Activated CD4-positive, CD25-positive, alpha-beta regulatory T cell treated with anti-CD3 and anti-CD28 coated beads, Interleukin-2, amount 50 U/mL, for 24 hours (primary cell): ENCODE results near the gene INSIG1.
A peak's percentile ranks its signal among the peaks of the same experiment; 100 is the strongest.

Source experiments
- ATAC-seq, 2 donors: fragments of 150-1000 bp; cut with Tn5 transposase; one replicate each; pipeline ENCODE4 v1.10.0; 2021; ENCODE audit warnings: mild to moderate bottlenecking in 1 of 2, moderate library complexity in 1 of 2

The INSIG1 gene

DNA sequence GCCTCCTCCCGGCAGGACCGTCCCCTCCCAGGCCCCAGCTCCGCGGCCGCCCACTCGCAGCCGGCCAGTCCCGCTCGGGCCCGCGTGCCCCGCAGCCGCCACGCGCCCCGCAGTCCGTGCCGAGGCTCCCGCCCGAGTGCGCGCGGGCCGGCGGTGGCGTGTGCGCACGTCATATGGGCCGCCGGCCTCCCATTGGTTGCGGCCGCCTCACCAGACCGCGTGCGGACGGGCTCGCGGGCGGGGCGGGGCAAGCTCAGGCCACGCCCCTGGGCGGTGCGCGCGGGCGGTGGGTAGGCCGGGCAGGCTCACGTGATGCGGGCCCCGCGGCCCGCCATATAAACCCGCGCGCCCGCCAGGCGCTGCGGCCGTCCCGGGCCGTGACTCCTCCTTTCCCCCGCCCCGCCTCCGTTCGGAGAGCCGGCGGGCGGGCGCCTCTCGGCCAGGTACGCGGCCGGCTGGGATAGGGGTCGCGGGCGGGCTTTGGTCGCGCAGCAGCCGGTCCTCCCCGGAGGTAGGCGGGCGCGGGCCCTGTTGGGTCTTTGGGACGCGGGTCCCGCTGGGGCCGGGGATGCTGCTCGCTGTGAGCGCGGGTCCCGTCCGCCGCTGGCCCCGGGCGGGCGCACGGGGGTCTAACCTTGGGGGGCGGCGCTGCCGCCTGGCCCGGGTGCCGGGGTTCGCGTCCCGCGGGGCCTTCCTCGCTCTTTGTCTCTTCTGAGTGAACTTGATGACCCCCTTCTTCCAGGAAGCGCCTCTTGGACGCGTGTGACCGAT is at the start of gene INSIG1:
INSIG1 (plus strand) TSS at position 362 of the 771 bp plus-strand sequence; CDS start at position 770, 408 bp downstream.
- ATAC-seq: peak; percentile 50 to 54

DNA sequence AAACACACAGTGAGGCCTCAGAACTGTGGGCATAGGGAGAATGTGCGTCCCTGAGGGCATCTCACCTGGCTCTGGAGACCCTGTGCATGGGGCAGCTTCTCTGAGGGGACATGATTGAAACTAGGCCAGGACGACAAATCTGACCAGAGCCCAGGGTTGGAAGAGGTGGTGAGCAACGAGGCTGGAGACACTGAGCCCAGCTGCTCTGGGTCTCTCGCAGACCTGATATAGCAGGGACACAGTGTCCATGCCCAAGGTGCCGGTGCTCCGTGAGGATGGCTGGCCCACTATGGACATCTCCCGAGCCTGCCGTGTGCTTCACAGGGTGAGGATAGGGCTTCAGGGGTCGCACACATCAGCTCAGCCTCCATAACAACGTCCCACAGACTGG is 49.3 kb upstream of the INSIG1 start:
- no peak for ATAC-seq

DNA sequence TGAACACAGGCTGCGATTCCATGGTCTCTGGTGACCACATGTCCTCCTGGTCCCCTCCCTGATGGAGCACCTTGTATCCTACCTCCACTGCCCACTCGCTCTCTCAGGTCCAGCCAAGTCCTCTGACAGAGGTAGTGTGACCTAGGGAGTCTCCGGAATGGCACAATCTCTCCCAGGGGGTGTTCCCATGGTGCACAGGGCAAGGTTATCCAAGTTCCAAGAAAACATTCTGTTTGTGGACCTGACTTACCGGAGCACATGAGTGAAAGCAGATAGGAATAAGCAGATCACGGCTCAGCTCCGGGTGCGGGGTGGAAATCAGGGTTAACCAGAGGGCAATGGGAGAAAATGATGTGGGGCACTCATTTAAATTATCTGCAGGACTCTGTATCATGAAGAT is 45.8 kb upstream of the INSIG1 start:
- no peak for ATAC-seq

DNA sequence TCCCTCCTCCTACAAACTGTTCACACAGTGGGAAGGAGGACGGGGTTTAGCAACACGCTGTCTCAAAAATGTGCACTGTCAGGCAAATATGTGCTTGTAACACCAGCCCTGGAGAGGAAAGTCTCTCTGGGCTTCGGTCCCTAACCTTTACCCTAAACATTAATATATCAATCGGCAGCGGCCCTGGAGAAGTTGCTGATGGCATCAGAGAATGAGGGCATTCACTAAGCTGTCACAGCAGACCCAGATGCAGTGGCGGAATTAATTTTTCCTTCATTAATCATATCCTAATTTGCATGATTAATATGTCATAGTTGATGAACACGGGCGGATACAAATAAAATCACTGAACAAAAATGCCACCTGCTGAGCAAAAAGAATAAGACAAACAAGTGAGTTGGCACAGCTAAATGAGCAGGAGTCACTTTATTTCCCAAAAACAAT is 45.2 kb upstream of the INSIG1 start:
- ATAC-seq: no peak

DNA sequence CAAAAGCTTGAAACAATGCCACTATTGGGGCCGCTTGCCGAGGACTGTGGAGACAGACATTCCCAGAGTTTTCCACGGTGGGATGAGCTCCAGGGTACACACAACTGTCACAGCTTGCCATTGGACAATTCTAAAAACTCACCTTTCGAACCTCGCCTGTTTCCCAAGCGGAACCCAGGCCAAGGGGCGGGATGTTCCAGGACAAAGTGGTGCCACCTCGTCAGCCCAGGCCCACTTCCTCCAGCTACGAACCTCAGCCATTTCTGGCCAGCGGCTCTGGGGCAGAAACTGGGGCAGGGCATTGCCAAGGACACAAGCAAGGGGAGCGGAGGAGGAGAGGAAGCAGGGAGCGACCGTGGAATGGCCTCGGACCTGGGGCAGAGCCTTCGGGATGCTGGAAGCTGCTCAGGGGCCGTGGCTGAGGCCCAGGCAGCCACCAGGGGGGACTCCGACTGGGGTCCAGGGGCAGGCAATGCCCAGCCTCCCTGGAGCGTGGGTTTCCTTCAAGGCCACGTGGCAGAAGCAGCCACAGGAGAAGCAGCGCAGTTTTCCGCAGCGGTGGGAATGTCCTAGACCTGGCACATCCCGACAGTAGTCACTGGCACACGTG is 44.7 kb upstream of the INSIG1 start:
- ATAC-seq: no peak

DNA sequence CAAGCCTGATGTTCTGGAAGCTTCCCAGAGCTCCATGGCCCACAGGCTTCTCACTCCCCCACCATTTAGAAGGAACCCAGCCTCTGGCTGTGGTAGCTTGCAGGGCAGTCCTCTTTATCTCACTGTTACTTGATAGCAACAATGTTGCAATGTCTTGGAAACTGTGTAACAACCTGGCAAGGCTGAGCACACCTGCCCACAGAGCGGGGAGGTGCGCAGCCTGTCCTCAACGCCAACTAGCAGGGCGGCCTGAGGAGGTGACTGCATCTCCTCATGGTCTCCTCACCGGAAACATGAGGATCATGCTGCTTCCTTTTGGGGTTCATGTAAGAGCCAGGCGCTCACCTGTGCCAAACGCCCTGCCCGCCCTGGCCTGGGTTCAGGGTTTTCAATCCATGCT is 43.7 kb upstream of the INSIG1 start:
- no peak for ATAC-seq

DNA sequence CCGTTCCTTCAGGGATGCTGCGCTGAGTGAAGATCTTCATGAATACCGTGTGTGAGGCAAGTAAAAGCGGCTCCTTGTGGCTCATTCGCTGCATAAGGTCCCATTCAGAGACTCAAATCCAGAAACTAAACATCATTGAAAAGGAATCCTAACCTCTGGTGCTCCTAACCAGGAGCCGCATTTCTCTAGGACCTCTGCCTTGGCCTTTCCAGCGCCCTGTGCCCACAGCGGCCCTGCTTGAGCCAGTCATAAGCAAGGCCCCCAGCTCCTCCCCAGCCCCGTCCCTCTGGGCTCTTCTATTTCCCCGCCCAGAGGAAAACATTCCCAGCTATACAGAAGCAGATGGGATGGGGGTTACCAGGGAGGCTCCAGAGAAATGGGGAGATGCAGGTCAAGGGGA is 42.6 kb upstream of the INSIG1 start:
- ATAC-seq: no peak

DNA sequence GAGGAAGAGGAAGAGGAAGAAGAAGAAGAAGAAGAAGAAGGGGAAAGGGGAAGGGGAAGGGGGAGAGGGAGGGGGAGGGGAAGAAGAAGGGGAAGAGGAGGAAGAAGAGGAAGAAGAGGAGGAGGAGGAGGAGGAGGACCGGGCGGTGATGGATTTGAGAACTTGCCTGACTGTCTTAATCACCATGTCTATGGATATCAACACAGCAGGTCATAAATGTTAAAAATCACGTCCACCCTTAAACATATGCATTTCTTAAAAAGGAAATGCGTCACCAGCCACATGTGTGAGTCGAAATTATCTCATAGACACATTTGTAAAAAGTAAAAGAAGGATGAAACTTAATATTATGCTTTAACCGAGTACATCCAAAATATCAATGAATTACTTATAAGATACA is 42.1 kb upstream of the INSIG1 start:
- ATAC-seq: peak in 1 of 2 donors; percentile 71

DNA sequence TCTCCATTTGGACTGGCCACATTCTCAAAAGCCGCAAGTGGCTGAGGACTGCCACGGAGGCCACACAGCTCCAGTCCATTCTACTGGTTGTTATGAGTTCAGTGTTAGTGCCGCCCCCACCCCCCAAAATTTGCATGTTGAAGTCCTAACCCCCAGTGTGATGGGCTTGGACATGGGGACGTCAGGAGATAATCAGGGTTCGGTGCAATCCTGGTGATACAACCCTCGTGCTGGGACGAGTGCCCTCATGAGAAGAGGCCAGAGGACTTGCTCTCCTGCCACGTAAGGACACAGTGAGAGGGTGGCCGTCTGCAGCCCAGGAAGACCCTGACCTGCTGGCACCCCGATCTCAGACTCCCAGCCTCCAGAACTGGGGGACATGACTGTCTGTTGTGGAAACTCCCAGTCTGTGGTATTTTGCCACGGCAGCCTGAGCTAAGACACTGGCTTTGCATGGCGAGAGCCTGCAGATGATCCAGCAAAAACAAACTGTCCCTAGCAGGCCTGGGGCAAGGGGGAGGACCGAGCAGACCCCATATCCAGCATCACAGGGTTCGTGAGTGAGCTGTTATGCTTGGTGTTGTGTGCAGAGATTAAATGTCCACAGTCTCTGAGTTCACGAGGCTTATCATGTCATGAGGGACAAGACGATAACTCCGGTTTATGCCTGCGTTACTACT is 41.5 kb upstream of the INSIG1 start:
- no peak for ATAC-seq

DNA sequence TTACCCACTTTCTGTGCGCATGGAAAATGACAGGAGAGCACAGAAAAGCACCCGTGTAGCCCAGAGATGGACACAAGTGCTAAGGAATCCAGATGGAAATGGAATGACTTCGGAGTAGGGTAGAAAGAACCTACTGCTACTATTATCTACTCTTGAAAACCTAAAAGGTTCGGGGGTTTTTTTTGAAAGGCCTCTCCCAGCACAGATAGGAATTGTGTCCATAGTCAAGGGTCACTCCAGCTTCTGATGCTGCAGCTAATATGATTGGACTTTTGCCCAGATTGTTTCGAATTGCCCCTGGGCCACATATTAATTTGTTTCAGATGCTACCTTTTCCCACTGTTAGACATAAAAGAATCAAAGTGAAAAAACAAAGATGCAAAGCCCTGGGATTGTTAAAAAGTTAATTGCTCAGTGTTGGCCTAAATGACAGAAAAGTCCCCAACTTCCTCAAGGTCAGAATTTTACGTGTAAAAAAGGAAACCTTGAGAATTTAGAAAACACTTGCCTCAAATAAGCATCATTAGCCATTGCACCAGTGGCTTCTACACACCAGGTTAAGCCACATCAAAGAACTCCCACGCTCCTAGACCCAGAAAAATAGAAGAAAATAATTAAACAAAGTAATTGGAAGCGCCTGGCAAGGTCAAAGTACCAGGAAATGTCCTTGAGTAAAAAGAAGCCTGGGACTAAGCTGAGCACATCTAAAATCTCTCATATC is 40.8 kb upstream of the INSIG1 start:
- ATAC-seq: no peak

DNA sequence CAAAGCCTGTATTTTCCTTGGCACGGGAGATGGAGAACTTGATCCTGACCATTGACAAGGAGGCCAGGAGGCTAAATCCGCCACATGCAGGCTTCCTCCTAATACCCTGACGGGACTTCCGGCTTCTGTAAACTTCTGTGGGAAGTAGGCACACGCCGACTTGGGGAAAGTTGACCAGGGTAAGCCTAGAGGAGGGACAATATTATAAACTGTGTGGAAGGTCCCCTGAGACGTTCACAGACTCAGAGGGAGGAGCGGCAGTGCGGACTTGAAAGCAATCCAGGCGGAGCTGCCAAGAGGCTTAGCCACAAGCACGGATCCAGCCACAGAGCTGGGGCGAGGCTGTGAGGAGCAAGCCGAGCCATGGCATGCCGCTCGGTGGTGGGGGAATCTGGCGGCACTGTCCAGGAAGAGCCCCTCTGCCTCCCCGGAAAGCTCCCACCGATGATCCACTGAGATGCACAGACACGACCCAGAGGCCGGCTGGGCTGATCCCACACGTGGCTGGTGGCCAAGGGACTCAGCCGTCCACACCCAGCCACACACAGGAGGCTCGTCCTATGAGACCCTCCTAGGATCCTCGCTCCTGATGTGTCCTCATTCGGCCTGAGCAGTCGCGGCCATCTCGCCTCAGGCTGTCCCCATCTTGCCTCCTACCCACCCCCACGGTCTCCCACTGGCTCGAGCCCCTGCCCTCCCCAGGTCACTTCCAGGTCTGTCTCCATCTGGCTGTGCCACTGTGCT is 40.0 kb upstream of the INSIG1 start:
- ATAC-seq: no peak

DNA sequence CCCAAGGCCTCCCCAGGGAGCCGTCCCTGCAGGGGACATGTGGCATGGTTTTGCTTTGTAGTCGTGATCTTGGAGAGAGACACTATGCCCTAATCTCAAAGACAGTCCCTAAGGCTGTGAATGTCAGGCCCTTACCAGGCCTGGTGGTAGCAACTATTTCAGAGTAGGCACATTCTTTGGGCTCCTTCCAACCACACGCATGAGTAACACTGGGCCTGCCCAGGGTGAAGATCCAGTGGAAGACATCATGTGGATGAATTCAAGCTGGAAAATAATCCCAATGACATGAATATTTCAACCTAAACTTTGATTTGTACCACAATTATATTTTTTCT is 39.5 kb upstream of the INSIG1 start:
- no peak for ATAC-seq

DNA sequence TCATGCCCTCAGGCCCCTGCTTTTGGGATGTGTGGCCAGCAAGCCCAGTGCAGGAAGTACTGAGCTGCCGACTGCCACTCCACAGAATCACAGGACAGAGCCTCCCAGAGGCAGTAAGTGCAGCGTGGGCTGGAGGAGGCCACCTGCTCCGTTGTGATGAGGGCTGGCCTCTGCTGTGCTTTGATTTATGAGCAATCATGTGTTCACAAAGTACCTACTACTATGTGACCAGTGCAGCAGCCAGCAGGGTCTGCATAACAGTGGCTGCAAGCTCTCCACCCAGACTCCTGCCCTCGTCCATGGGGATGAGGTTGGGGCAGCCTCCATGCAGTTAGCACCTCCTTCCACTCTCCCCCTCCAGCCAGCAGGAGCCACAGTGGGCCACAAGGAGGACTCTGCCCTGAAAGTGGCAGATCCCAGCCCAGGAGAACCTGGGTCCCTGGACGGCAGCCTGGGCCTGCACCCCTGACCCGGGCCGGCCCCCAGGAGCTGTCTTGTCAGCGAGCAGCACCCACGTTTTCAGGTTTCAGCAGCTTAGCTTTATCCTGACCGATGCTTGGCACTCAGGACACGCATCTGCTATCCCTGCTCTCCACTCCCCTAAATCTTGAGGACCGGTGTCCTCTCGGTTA is 37.7 kb upstream of the INSIG1 start:
- no peak for ATAC-seq

DNA sequence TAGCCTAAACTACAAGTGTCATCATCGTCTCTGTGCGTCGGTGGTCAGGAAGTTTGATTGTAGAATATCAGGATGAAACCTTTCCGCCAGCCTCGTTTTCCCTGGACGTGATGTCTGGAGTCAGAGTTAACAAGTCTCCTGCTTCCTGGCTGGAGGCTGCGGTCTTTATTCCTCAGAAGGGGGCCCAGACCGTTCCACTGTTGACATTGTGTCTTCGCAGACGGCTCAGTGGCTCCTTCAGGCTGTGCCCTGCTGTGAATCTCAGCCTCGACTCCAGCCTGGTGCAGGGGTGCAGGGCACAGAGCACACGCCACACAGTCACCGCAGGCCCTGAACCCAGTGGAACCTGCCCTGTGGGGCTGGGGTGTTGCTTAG is 37.2 kb upstream of the INSIG1 start:
- no peak for ATAC-seq

DNA sequence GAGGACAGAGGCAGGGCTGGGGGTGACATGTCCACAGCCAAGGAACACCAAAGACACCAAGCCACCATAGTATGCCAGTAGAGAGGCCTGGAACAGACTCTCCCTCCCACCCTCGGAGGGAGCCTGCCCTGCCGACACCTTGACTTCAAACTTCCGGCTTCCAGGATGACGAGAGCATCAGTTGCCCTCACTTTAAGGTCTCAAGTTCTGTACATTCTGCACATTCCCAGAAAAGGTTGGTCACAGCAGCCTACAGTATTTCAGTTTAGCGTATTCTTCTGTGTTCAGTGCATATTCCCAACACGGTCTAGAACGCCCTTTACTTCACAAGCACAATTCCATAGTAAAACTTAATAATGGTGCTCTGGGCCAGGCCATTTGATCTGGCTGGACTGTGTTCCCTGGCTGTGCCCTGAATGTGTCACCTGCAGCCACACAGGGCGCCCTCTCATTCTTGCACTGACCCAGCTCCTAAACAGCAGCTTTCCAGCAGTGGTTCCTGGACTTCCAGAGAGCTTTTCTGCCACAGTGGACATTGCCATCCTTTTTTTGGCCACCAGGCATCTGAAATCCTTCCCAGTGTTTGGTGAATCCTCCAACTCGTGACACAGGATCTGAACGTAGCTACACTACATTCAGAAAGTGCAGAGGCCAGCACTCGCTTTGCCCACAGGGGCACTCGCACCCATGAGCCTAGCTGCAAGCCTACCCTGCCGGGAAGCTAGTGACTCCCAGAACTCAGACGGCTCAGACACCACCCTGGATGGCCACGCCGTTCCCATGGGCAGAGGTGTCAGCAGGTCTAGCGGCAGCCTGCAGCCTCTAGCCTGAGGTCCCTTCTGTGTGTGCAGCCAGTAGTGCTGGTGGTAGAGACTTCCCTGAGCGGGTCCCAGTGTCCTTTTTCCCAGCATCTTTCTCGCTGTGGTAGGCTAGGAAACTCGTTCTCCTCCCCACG is 36.4 kb upstream of the INSIG1 start:
- ATAC-seq: no peak

DNA sequence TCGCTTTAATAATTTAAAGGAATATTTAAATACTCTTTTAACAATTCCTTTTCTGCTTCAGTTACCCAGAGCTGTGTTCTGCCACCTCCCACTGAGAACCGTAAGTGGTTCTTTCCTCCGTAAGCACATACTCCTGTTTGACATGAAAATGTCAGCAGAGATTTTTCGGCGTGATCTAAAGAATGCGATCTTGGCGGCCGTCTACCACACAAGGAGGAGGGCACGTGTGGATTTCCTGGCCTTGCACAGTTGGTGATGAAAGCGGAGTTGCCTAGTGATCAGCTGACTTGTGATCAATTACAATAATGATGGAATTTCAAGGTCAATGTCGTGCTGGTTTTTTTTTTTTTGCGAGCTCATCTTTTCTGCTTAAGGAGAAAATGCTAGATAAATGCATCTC is 35.6 kb upstream of the INSIG1 start:
- ATAC-seq: no peak

DNA sequence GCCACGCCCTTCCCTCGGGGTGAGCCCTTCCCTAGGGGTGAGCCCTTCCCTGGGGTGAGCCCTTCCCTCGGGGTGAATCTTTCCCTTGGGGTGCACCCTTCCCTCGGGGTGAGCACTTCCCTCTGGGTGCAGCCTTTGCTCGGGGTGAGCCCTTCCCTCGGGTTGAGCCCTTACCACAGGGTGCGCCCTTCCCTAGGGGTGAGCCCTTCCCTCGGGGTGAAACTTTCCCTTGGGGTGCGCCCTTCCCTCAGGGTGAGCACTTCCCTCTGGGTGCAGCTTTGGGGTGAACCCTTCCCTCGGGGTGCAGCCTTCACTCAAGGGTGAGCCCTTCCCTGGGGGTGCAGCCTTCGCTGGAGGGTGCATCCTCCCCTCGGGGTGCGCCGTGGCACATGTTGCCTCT is 34.6 kb upstream of the INSIG1 start:
- no peak for ATAC-seq

DNA sequence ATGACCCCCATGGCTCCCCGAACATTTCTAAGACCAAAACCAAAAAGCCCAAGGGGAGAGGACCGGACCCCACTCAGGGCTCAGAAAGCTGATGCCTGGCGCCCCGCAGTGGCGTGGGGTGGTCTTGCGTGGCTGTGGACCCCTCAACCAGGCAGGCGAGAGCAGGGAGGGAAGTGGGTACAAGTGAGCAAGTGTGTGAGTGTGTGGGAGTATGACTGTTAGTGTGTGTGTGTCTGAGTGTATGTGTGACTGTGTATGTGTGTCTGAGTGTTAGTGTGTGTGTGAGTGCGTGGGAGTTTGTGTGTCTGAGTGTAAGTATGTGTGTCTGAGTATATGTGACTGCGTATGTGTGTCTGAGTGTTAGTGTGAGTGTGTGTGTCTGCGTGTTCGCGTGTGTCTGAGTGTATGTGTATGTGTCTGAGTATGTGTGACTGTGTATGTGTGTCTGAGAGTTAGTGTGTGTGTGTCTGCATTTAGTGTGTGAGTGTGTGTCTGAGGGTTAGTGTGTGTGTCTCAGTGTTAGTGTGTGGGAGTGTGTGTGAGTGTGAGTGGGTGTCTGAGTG is 34.0 kb upstream of the INSIG1 start:
- no peak for ATAC-seq

DNA sequence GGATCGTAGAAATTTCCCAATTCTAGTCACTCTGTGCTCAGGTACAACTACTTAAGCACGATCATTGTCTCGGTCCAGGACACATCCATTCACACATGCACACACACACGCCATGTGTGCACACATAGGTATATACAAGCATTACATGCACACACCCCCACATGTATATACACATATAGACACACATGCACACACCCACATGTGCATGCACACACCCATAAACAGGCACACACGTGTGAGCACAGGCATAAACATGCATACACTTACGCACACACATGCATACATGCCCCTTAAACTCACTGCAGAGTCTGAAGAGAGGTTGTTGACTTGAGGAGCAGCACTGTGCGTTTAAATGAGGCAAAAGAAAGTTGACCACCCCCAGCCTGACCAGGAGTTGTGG is 32.5 kb upstream of the INSIG1 start:
- ATAC-seq: no peak

DNA sequence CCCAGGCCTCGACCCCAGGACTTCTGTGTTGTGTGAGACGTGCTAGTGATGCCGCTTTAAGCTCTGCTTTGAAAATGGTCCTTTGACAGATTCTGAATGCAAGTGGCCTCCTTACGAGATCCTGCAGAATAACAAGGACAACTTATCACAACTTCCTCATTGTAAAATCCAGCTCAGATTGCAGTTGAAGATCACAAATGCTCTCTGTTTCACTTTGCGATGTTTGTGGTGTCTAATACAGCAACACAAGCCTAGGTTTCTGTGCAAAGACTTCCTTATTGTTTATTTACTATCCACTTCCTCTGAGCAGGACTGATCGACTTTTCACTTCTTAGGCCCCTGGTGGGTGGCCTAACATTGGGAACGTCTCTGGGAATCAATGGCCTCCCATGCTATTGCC is 31.7 kb upstream of the INSIG1 start:
- ATAC-seq: no peak

DNA sequence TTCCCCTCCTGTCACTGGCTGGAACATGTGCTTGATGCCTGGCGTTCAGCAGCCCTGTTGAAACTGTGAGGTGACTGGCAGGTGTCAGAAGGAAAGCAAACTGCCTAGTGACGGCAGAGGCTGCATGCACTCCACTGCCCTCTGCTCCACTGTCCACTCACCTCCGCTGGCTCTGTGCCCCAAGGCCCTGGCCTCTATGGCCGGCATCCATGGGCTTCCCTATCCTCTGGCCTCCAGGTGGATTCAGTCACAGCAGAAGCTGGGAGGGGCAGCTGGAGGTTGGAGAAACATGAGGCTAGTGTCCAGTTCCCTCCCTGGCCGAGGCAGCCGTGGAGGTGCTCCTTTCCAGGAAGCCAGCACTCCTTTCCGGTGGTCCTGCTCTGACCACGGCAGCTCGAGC is 31.2 kb upstream of the INSIG1 start:
- ATAC-seq: no peak
